Dendritic cell treated with granulocyte-macrophage colony-stimulating factor and Interleukin-4, amounts not matched to agents 40 ng/mL and 50 ng/mL, for 4 days (primary cell): ENCODE data around the gene AMPH.

Source experiments
- H3K27ac Mint-ChIP-seq: one replicate; pipeline ENCODE4 v1.8.0; 2022; ENCODE audit warnings: mild to moderate bottlenecking, mixed read lengths
- H3K27me3 Mint-ChIP-seq: one replicate; pipeline ENCODE4 v1.8.0; 2022; ENCODE audit warnings: mild to moderate bottlenecking, mixed read lengths
- H3K36me3 Mint-ChIP-seq: one replicate; pipeline ENCODE4 v1.8.0; 2022; ENCODE audit warnings: low read depth, mixed read lengths
- H3K4me1 Mint-ChIP-seq: one replicate; pipeline ENCODE4 v1.8.0; 2022; ENCODE audit warnings: low read depth, mixed read lengths
- H3K4me3 Mint-ChIP-seq: one replicate; pipeline ENCODE4 v1.8.0; 2022; ENCODE audit warnings: mild to moderate bottlenecking, moderate library complexity, mixed read lengths
- H3K9me3 Mint-ChIP-seq: one replicate; pipeline ENCODE4 v1.8.0; 2022; ENCODE audit warnings: mixed read lengths
- intact Hi-C: fragments of 100-400 bp; cut with micrococcal nuclease; formaldehyde crosslinking; loops from one replicate; pipeline ENCODE4 v1.15.0; 2022

The AMPH gene

DNA sequence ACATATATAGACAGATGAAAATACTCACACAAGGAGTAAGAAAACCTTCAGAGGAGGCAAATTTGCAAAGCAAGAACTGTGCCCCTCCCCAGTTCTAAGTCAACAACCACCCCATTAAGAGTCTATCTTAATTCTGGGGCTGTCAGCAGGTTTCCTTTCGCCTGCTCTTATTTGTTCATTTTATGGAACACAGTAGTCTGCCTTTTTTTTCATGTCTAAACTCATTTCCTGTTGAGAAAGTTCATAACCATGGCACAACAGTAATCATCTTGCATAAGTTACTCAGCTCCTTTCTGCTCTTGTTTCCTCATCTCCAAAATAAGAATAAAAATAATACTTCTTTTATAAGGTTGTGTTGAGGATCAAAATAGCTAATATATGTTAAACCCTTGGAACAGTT, 25.8 kb upstream of the AMPH start:
- no peak overlapping the region for H3K4me3 Mint-ChIP-seq
- H3K27me3 Mint-ChIP-seq: no peaks in the 10 kb centered on the region
- H3K9me3 Mint-ChIP-seq: no peaks in the 10 kb centered on the region
- H3K4me1 Mint-ChIP-seq: peaks cover 42% of the 10 kb centered on the region
- no peak overlapping the region for H3K27ac Mint-ChIP-seq
- intact Hi-C loops: no loop called here
- no peaks in the 10 kb centered on the region for H3K36me3 Mint-ChIP-seq

DNA sequence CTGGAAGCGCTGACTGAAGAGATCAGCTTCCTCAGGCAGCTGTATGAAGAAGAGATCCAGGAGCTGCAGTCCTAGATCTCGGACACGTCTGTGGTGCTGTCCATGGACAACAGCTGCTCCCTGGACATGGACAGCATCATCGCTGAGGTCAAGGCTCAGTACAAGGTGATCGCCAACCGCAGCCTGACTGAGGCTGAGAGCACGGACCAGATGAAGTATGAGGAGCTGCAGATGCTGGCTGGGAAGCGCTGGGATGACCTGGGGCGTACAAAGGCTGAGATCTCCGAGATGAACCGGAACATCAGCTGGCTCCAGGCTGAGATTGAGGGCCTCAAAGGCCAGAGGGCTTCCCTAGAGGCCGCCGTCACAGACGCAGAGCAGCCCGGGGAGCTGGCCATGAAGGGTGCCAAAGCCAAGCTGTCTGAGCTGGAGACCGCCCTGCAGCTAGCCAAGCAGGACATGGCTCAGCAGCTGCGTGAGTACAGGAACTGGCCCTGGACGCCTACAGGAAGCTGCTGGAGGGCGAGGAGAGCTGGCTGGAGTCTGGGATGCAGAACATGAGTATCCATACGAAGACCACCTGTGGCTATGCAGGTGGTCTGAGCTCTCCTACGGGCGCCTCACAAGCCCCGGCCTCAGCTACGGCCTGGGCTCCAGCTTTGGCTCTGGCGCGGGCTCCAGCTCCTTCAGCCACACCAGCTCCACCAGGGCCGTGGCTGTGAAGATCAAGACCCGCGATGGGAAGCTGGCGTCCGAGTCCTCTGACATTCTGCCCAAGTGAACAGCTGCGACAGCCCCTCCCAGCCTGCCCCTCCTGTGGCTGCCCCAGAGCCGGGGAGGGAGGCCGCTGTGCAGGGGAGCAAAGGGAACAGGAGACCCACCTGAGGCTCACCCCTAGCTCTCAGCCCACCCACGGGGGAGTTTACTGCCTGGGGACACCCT, 24.9 kb upstream of the AMPH start:
- no peaks in the 10 kb centered on the region for H3K27me3 Mint-ChIP-seq
- no peaks in the 10 kb centered on the region for H3K36me3 Mint-ChIP-seq
- H3K27ac Mint-ChIP-seq: no peak overlapping the region
- H3K9me3 Mint-ChIP-seq: no peaks in the 10 kb centered on the region
- intact Hi-C loops: no loop called here
- H3K4me3 Mint-ChIP-seq: no peak overlapping the region
- peaks cover 42% of the 10 kb centered on the region for H3K4me1 Mint-ChIP-seq

DNA sequence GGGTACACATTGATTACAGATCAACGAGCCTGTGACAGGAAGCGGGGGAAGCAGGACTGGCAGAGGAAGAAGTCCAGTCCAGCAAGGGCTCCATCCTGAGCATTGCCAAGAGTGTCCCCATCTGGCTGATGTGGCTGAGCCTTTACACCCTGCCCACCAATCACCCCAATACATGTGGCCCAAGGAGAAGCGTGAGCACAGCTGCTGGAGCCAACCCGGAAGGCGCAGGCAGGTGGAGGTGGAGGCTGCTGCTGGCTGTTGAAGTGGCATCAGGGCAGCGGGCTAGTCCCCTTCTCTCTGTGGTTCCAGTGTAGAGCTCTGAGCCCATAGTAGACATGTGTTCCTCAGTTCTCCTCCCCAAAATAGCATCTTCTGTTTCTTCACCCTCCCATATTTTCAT, 6.8 kb upstream of the AMPH start:
- Mint-ChIP-seq H3K4me3 (no peak overlapping the region), H3K36me3 (no peaks in the 10 kb centered on the region), H3K9me3 (no peaks in the 10 kb centered on the region), H3K27ac (no peak overlapping the region), H3K27me3 (peaks cover 10% of the 10 kb centered on the region), H3K4me1 (no peaks in the 10 kb centered on the region)
- intact Hi-C loops: no loop called here

DNA sequence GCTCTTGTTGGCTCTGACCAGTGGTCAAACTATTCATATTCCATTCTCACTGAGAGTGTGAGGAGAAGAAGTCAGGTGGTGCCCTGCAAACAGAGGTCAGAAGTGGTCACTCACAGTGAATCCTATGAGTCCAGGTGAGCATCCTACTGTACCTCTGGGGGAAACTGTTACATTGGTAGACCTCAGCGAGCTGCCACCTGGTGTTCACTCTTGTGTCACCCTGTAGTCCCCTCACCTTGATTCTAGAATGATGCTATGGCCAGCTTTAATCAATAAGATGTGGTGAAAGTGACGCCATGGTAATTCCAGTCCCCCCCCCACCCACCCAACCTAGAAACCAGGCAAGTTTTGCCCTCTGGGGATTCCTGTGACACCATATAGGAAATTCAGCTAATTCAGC, 1.2 kb upstream of the AMPH start:
- H3K36me3 Mint-ChIP-seq: no peaks in the 10 kb centered on the region
- H3K9me3 Mint-ChIP-seq: no peaks in the 10 kb centered on the region
- peaks cover 51% of the 10 kb centered on the region for H3K27me3 Mint-ChIP-seq
- intact Hi-C loops: no loop called here
- H3K4me1 Mint-ChIP-seq: peaks cover 7% of the 10 kb centered on the region
- H3K4me3 Mint-ChIP-seq: no peak overlapping the region
- H3K27ac Mint-ChIP-seq: no peak overlapping the region

DNA sequence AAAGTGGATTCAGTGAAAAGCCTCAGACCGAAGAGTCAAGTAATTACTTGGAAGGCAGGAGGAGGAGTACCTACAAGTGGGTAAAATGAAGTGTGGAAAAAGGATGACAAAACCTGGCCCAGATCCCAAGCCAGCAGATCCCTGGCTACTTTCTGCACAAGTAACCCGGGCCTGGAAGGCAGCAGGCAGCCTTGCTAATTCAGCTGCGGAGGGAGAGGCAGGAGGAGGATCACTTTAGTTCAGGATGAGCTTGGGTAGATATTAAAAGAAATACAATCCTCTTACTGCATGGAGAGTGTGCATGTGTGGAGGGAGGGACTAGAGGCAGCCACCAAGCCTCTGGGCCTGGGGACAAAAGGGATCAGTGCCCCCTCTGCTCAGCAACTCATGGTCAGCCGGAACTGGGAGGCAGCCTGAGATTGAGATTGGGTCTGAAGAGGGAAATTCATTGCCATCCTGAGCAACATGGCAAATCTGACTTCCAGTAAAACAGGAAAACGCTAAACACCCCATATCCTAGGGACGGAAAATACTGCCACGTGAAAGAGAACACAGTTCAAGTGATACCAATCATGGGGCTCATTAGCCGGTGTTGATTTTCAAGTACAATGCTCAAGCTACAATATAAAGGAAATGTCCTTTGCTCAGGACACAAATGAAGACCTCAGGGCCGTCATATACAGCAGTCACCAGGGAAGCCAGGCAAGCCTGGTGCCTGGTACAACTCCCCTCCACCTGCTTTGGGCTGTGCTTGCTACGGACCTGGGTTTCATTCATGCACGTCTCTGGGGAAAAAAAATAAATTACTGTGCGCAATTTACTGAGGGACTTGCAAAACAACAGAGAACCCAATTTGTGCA, 1.3 kb downstream of the AMPH start:
- H3K4me3 Mint-ChIP-seq: no peak overlapping the region
- no peaks in the 10 kb centered on the region for H3K36me3 Mint-ChIP-seq
- no peak overlapping the region for H3K27ac Mint-ChIP-seq
- peaks cover 7% of the 10 kb centered on the region for H3K4me1 Mint-ChIP-seq
- peaks cover 62% of the 10 kb centered on the region for H3K27me3 Mint-ChIP-seq
- intact Hi-C loops: no loop called here
- H3K9me3 Mint-ChIP-seq: peaks cover 10% of the 10 kb centered on the region

DNA sequence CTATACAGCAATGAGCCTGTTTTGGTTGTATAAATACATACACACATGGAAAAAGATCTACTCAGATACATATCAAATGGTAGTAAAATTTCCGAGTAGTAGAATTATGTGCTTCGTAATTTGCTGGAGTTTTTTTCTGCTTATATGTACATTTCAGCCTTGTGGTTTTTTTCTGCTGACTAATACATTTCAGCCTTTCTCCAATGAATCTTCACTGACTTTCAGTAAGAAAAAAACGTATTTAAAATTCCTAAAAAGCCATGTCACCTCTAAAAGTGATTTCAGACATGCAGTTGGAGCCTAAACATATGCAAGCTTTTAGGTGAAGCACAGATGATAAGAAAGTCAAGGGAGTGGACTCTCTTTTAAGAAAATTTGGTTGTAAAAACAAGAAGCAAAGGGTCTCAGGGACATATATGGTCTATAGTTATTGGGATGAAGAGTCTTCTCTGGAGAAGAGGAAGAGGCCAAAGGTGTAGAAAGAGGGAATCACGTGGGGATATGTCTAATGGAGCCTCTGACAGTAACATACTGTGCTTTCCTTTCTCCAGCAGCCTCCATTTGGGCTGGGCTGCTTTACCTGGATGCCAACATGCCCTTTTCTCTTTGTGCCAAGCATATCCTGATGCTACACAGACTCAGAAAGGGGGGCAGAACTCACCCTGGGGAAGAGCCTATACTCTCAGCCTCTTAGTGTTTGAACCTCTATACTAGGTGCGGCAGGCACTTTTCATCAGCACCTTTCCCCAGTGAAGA, 2.4 kb downstream of the AMPH start:
- intact Hi-C loops: no loop called here
- H3K9me3 Mint-ChIP-seq: peaks cover 21% of the 10 kb centered on the region

DNA sequence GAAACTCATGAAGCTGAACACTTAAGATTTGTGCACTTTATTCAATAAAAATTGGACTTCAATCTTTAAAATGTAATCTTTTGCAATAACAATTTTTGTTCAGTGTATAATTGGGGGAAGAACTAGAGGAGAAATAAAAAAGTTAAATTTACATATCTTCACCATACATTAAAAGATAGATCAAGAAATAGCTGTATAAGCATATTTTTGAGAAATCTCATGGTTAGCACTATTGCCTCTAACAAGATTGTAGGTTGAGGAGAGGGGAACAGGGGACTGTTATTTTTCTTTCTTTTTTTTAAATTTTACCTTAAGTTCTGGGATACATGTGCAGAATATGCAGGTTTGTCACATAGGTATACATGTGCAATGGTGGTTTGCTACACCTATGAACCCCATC, 5.3 kb downstream of the AMPH start:
- Mint-ChIP-seq H3K4me1 (no peaks in the 10 kb centered on the region), H3K27ac (no peak overlapping the region), H3K36me3 (no peaks in the 10 kb centered on the region), H3K27me3 (peaks cover 39% of the 10 kb centered on the region), H3K9me3 (peaks cover 24% of the 10 kb centered on the region), H3K4me3 (no peak overlapping the region)
- intact Hi-C loops: no loop called here

More for the DNA sequence above, 2.4 kb downstream of the AMPH start:
- Mint-ChIP-seq H3K27ac (no peak overlapping the region), H3K4me3 (no peak overlapping the region), H3K4me1 (peaks cover 7% of the 10 kb centered on the region), H3K36me3 (no peaks in the 10 kb centered on the region), H3K27me3 (peaks cover 62% of the 10 kb centered on the region)

DNA sequence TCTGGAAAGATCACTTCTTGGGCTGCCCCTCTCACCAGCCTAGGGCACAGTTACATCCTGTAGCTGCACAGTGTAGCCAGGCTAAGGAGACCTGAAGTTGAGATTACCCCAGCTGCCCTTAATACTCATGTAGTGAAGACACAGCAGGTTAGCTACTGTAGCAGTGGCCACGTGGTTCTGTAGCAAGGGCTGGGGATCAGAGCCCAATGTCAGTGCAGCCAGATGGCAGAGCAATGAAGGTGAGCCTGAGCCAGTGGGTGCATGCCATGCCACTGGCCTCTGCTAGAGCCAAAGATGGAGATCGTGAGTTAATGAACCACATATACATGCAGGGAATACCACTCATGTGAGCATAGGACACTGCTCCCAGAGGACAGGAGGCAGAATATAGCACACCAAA, 15.5 kb downstream of the AMPH start:
- H3K9me3 Mint-ChIP-seq: no peaks in the 10 kb centered on the region
- no peaks in the 10 kb centered on the region for H3K4me1 Mint-ChIP-seq
- no peak overlapping the region for H3K27ac Mint-ChIP-seq
- H3K4me3 Mint-ChIP-seq: no peak overlapping the region
- H3K36me3 Mint-ChIP-seq: no peaks in the 10 kb centered on the region
- intact Hi-C loops: no loop called here
- H3K27me3 Mint-ChIP-seq: no peaks in the 10 kb centered on the region

DNA sequence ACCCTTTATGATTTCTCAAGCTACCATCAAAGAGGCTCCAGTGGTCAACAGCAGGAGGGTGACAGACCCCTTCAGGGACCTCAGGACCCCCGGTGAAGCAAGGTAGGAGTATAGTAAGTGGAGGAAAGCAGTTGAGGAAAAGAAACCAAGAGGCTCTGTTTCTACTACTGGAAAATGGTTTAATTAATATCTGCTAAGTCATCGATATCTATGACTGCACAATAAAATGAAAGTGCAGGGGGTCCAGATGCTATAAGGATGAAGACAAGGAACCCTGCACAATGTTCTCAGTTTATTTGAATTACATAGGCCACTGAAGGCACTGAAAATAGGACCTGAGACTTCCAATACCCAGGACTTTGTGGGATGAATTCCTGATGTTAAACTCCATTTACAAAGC, 23.7 kb downstream of the AMPH start:
- no peaks in the 10 kb centered on the region for H3K9me3 Mint-ChIP-seq
- H3K4me3 Mint-ChIP-seq: no peak overlapping the region
- H3K4me1 Mint-ChIP-seq: no peaks in the 10 kb centered on the region
- no peaks in the 10 kb centered on the region for H3K36me3 Mint-ChIP-seq
- intact Hi-C loops: no loop called here
- peaks cover 2% of the 10 kb centered on the region for H3K27me3 Mint-ChIP-seq
- no peak overlapping the region for H3K27ac Mint-ChIP-seq

DNA sequence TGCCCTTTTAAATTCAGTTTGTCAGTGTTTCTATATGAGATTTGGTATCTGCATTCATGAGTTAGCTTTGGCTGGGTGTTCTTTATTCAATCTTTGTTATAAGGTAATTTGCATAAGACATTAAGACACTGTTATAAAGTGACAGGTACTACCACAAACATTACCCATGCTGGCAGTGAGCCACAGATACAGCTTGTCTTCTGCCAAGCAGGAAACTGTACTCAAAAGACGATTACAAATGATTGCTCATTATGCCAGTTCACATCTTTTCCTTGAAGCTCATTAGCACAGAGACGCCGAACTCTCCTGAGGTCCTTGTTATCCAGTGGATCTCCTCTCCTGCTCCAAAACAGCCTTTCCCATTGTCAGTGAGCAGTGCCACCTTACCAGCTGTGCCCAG, 30.4 kb downstream of the AMPH start:
- Mint-ChIP-seq H3K4me1 (no peaks in the 10 kb centered on the region), H3K27me3 (no peaks in the 10 kb centered on the region), H3K27ac (no peak overlapping the region), H3K36me3 (no peaks in the 10 kb centered on the region), H3K9me3 (no peaks in the 10 kb centered on the region), H3K4me3 (no peak overlapping the region)
- intact Hi-C loops: no loop called here

DNA sequence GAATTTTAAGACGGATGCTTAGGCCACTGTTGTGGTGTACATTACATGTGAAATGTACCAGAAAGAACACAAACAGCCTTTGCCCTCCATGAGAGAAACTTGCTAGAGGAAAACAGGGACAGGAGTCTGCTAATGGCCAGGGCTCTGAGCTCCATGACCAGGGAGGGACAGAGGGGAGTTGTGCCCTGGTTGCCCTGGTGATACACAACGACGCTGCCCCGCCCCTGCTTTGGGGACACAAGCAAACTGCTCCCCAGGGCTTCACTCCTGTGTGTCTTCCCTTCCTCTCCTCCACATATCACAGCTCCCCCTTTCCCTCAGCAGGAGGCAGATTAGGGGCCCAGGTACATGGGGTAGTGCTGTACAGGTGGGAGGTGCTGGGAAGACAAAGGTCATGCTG, 36.2 kb downstream of the AMPH start:
- H3K9me3 Mint-ChIP-seq: no peaks in the 10 kb centered on the region

DNA sequence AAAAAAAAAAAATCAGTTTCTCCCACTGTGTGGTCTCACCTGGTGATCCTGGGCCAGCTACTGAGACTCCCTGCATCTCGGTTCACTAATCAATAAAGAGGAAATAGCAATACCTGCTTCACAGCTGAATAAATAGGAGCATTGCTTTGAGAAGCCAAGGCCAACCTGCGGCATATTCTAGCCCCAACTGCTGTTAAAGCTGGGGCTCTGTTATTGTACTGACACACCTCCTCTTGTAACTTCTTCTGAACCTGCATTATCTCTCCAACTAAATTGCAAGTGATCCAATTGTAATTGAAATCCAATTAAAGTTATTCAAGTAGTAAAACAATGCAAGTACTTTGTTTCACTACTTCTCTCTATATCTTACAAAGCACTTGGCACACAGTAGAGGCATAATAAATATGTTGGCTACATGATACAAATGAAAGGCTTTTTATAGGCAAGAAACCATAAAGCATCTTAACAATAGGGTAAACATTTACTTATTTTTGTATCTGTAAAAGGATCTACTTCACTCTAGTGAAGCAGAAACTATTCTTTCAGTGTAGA, 38.4 kb downstream of the AMPH start:
- intact Hi-C loops: no loop called here
- H3K4me1 Mint-ChIP-seq: no peaks in the 10 kb centered on the region
- no peak overlapping the region for H3K27ac Mint-ChIP-seq
- no peak overlapping the region for H3K4me3 Mint-ChIP-seq
- H3K36me3 Mint-ChIP-seq: no peaks in the 10 kb centered on the region
- no peaks in the 10 kb centered on the region for H3K9me3 Mint-ChIP-seq
- peaks cover 5% of the 10 kb centered on the region for H3K27me3 Mint-ChIP-seq

More for the DNA sequence above, 36.2 kb downstream of the AMPH start:
- H3K4me3 Mint-ChIP-seq: no peak overlapping the region
- H3K27me3 Mint-ChIP-seq: peaks cover 5% of the 10 kb centered on the region
- H3K4me1 Mint-ChIP-seq: no peaks in the 10 kb centered on the region
- intact Hi-C loops: no loop called here
- H3K36me3 Mint-ChIP-seq: no peaks in the 10 kb centered on the region
- H3K27ac Mint-ChIP-seq: no peak overlapping the region

DNA sequence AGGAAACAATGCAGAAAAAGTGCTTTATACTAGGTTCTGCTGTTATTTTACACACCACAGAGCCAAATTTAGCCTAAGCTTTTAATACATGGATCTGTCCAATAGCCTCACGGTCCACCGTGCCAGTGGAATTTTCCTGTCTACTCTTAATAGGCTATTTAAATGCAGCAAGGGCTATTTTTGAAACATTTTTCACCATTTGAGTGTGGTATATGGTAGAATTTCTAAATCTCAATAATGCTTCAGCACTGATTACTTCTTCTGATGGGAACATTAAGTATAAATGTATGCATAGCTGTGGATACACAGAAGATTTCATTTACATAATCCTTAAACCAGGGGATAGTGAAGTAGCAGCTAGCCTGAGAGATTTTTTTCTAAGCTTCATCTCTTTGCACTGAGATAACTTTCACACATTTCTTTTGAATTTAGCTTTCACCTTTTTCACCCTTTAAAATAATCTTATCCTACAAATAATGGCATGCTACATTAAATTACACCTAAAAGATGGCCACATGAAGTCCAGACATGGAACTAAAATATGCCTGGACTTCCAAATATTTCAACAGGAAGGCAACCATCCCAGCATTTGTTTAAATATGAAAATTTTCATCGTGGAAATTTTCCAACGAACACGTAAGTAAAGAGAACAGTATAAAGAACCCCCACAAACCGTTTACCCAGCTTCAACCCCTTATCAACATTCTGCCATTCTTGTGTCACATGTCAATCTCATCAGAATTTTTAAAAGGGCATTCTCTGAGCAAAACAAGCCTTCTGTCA, 45.4 kb downstream of the AMPH start:
- no peaks in the 10 kb centered on the region for H3K36me3 Mint-ChIP-seq
- no peak overlapping the region for H3K4me3 Mint-ChIP-seq
- intact Hi-C loops: no loop called here
- H3K9me3 Mint-ChIP-seq: no peaks in the 10 kb centered on the region
- H3K27me3 Mint-ChIP-seq: peaks cover 3% of the 10 kb centered on the region
- no peak overlapping the region for H3K27ac Mint-ChIP-seq
- no peaks in the 10 kb centered on the region for H3K4me1 Mint-ChIP-seq
